Natural killer cell (primary cell): ENCODE data around the gene WBP2. TPM values are rescaled to one million over a fixed set of nuclear protein-coding genes. Genes with fewer than 3 reads are reported as not detected.

Experiments used
- ATAC-seq, 3 donors: fragments of 150-1000 bp in 2 of 3; fragments of 200-7000 bp in 1 of 3; cut with Tn5 transposase; 1 replicate in 1 of 3; 2 replicates in 2 of 3; pipeline ENCODE4 v1.10.0; 2021; ENCODE audit warnings: mild to moderate bottlenecking in 2 of 3, moderate library complexity in 2 of 3
- DNase-seq, 2 donors: peaks; one replicate each; pipeline versions ENCODE4 v3.0.0 to v3.0.0-alpha.2; 2013 to 2021; ENCODE audit warnings: mixed read lengths in 1 of 2
- H3K27ac ChIP-seq: one replicate; pipeline ENCODE4 v1.5.1; 2013; ENCODE audit warnings: mild to moderate bottlenecking, low read length
- H3K27me3 ChIP-seq: one replicate; pipeline ENCODE4 v1.6.1; 2013; ENCODE audit warnings: low read length; ENCODE audit not compliant: control insufficient read depth, insufficient read depth
- H3K36me3 ChIP-seq: one replicate; pipeline ENCODE4 v1.6.1; 2013; ENCODE audit warnings: low read length; ENCODE audit not compliant: control insufficient read depth, insufficient read depth
- H3K4me1 ChIP-seq: one replicate; pipeline ENCODE4 v1.6.1; 2013; ENCODE audit warnings: low read length; ENCODE audit not compliant: control insufficient read depth, insufficient read depth
- H3K4me3 ChIP-seq: one replicate; pipeline ENCODE4 v1.5.1; 2013; ENCODE audit warnings: low read length
- H3K9me3 ChIP-seq: one replicate; pipeline ENCODE4 v1.6.1; 2013; ENCODE audit warnings: low read length; ENCODE audit not compliant: control insufficient read depth, insufficient read depth
- H3K27ac Mint-ChIP-seq, 2 donors: one replicate each; pipeline ENCODE4 v1.8.0; 2022; ENCODE audit warnings: mild to moderate bottlenecking in 2 of 2, mixed read lengths in 2 of 2, moderate library complexity in 1 of 2
- H3K27me3 Mint-ChIP-seq, 2 donors: one replicate each; pipeline ENCODE4 v1.8.0; 2022; ENCODE audit warnings: low read depth in 2 of 2, mixed read lengths in 2 of 2
- H3K36me3 Mint-ChIP-seq: one replicate; pipeline ENCODE4 v1.8.0; 2022; ENCODE audit warnings: mixed read lengths
- H3K4me1 Mint-ChIP-seq, 2 donors: one replicate each; pipeline ENCODE4 v1.8.0; 2022; ENCODE audit warnings: mixed read lengths in 2 of 2
- H3K4me3 Mint-ChIP-seq: one replicate; pipeline ENCODE4 v1.8.0; 2022; ENCODE audit warnings: mild to moderate bottlenecking, moderate library complexity, mixed read lengths
- H3K9me3 Mint-ChIP-seq, 2 donors: one replicate each; pipeline ENCODE4 v1.8.0; 2022; ENCODE audit warnings: mixed read lengths in 2 of 2
- CTCF ChIP-seq: fragments of 200-600 bp; IDR thresholded peaks from one replicate; pipeline ENCODE4 v1.8.0; 2022; ENCODE audit warnings: antibody characterized with exemption
- WGBS: methylation state at CpG from one replicate; pipeline ENCODE4 v1.1.7; 2013; ENCODE audit warnings: missing lambda C conversion rate; ENCODE audit not compliant: insufficient coverage; 5-methylcytosine and 5-hydroxymethylcytosine counted together
- intact Hi-C: fragments of 100-400 bp; cut with micrococcal nuclease; formaldehyde crosslinking; loops from one replicate; pipeline ENCODE4 v1.14.2; 2022
- total RNA-seq, 4 donors: library from RNA; stranded (reverse); fragments of 120-200 nt in 1 of 4; gene quantifications; one replicate each; pipeline versions ENCODE4 v1.2.3 to v1.2.4, GENCODE V29; 2013 to 2022

Gene WBP2
- total RNA-seq, 3 donors from 2014 or later (not counting 1 experiment from before 2014, with no cell fraction given), result 81.1 to 106 (median 95.2) TPM

- 76% methylated on average over 8 of the region's 8 CpGs for WGBS
- intact Hi-C loops, result no loop called here
- no peak overlapping the region for H3K4me3 Mint-ChIP-seq
- H3K27me3 ChIP-seq, result no peaks in the 10 kb centered on the region
- peak overlapping the region in 1 of 2 donors; percentile 38 for H3K27ac Mint-ChIP-seq
- no peaks in the 10 kb centered on the region for H3K27me3 Mint-ChIP-seq
- DNase-seq, result no peak
- no peaks in the 10 kb centered on the region for H3K36me3 Mint-ChIP-seq
- H3K4me1 ChIP-seq, result no peaks in the 10 kb centered on the region
- H3K27ac ChIP-seq, result no peak overlapping the region
- H3K9me3 ChIP-seq, result no peaks in the 10 kb centered on the region
- H3K9me3 Mint-ChIP-seq, result no peaks in the 10 kb centered on the region
- TF ChIP-seq CTCF, result no peak
- ATAC-seq, result no peak
- peaks cover 13% of the 10 kb centered on the region for H3K36me3 ChIP-seq
- peaks cover 0 to 4% of the 10 kb centered on the region in 2 donors for H3K4me1 Mint-ChIP-seq
- no peak overlapping the region for H3K4me3 ChIP-seq
Measured at GRCh38 chr17:75795820-75796607, 59.1 kb downstream of the WBP2 start.

Other genes with a start within 250 kb of the WBP2 start
- 1 to 10 TPM in 2 of 3 donors, under 1 TPM in 1; 0.95 to 2.0 (median 1.5) TPM for gene SMIM5, start 221.9 kb downstream of the WBP2 start, total RNA-seq
- gene RECQL5, start 188.2 kb downstream of the WBP2 start, total RNA-seq, result 10 to 100 TPM; 33.4 to 39.1 (median 34.3) TPM
- gene SAP30BP, start 188.0 kb downstream of the WBP2 start, total RNA-seq, result 100 to 1,000 TPM; 234 to 246 (median 240) TPM
- gene ITGB4, start 133.9 kb downstream of the WBP2 start, total RNA-seq, result 1 to 10 TPM in 1 of 3 donors, under 1 TPM in 2; 0.38 to 1.0 (median 0.68) TPM
- gene GALK1, start 90.1 kb downstream of the WBP2 start, total RNA-seq, result 10 to 100 TPM; 11.9 to 15.9 (median 12.6) TPM
- 10 to 100 TPM; 44.2 to 51.3 (median 44.5) TPM for gene UNK, start 70.5 kb downstream of the WBP2 start, total RNA-seq
- gene UNC13D, start 10.9 kb downstream of the WBP2 start, total RNA-seq, result 100 to 1,000 TPM; 269 to 279 (median 277) TPM
- gene TRIM47, start 23.2 kb upstream of the WBP2 start, total RNA-seq, result 1 to 10 TPM; 1.2 to 2.5 (median 2.0) TPM
- 10 to 100 TPM; 19.2 to 26.9 (median 22.5) TPM for gene TRIM65, start 41.6 kb upstream of the WBP2 start, total RNA-seq
- 100 to 1,000 TPM in 1 of 3 donors, 10 to 100 TPM in 2; 68.6 to 110 (median 96.7) TPM for gene MRPL38, start 49.5 kb upstream of the WBP2 start, total RNA-seq
- 10 to 100 TPM; 24.9 to 34.0 (median 33.0) TPM for gene FBF1, start 85.7 kb upstream of the WBP2 start, total RNA-seq
- gene ACOX1, start 123.8 kb upstream of the WBP2 start, total RNA-seq, result 10 to 100 TPM; 22.8 to 48.2 (median 28.2) TPM
- 10 to 100 TPM; 23.0 to 30.7 (median 24.3) TPM for gene TEN1, start 123.9 kb upstream of the WBP2 start, total RNA-seq
- 10 to 100 TPM in 2 of 3 donors, 1 to 10 TPM in 1; 5.5 to 13.6 (median 13.5) TPM for gene CDK3, start 145.5 kb upstream of the WBP2 start, total RNA-seq
- gene EVPL, start 172.0 kb upstream of the WBP2 start, total RNA-seq, result 1 to 10 TPM in 1 of 3 donors, under 1 TPM in 1, not detected in 1; 0.94 to 1.2 TPM
- gene SRP68, start 217.2 kb upstream of the WBP2 start, total RNA-seq, result 10 to 100 TPM; 57.8 to 74.4 (median 70.7) TPM
- under 1 TPM in 2 of 3 donors, not detected in 1; 0.27 to 0.53 TPM for gene GALR2, start 219.4 kb upstream of the WBP2 start, total RNA-seq
- gene ZACN, start 223.8 kb upstream of the WBP2 start, total RNA-seq, result under 1 TPM; 0.28 to 0.80 (median 0.50) TPM
- 100 to 1,000 TPM; 130 to 149 (median 142) TPM for gene EXOC7, start 248.5 kb upstream of the WBP2 start, total RNA-seq